ENCODE measurements around the gene FNDC3A. TPM values are rescaled to one million over a fixed set of nuclear protein-coding genes. Genes with fewer than 3 reads are reported as not detected.

Gene FNDC3A
- total and polyA plus RNA-seq, 4 donors: 14.9 to 70.2 (median 47.3) TPM

DNA sequence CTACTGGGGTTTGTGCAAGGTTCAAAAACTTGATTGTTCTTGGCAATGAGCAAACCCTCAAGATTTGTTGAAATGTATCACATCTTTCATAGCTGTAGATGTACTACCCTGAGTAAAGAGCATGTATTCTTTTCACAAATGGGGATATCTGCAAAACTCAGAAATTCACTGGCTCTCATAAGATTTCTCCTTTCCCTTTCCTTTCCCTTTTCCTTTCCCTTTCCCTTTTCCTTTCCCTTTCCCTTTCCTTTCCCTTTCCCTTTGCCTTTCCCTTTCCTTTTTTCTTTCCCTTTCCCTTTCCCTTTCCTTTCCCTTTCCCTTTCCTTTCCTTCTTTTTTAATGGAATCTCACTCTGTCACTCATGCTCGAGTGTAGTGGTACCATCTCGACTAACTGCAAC, 69.1 kb downstream of the FNDC3A start:
- H3K4me3 ChIP-seq (ENCODE audit: low read length in 2 of 2): no peak overlapping the region
- H3K4me1 ChIP-seq (ENCODE audit: control insufficient read depth in 1 of 2, insufficient read depth in 2 of 2, low read length in 2 of 2): no peaks in the 10 kb centered on the region
- no peak overlapping the region for H3K27ac ChIP-seq (ENCODE audit: low read depth in 1 of 2, low read length in 2 of 2)
- ATAC-seq (ENCODE audit: low FRiP score) (no peak), DNase-seq (no peak)
- H3K9me3 ChIP-seq (ENCODE audit: control insufficient read depth, low read length): no peaks in the 10 kb centered on the region
- WGBS, 2 donors: 94 to 96% methylated on average over 2 of the region's 2 CpGs
- H3K36me3 ChIP-seq (ENCODE audit: control insufficient read depth in 1 of 2, insufficient read depth in 2 of 2, low read length in 1 of 2): no peaks in the 10 kb centered on the region
- no peaks in the 10 kb centered on the region for H3K27me3 ChIP-seq (ENCODE audit: control insufficient read depth in 1 of 2, insufficient read depth in 2 of 2, low read length in 1 of 2)
- intact Hi-C loops (cut with DNase I): no loop called here

DNA sequence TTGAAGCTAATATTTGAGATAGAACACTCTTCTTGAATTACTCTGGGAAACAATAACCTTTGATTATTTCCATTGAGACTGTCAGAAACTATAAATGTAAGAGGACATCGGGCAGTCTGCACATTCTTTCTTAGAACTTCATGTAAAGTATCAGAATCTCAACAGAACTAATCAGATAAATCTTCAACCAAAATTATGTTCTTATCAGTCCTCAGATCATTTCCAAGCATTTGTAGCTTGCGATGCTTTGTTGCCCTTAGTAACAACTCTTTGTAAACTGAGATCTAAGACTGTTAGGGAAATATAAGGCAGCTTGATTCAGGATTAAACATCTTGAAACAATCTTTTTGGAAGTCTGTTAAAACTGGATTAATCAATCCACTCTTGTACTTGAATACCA, 70.3 kb downstream of the FNDC3A start:
- DNase-seq: no peak
- Histone ChIP-seq H3K9me3 (ENCODE audit: control insufficient read depth, low read length) (no peaks in the 10 kb centered on the region), H3K36me3 (ENCODE audit: control insufficient read depth in 1 of 2, insufficient read depth in 2 of 2, low read length in 1 of 2) (no peaks in the 10 kb centered on the region), H3K4me3 (ENCODE audit: low read length in 2 of 2) (no peak overlapping the region), H3K4me1 (ENCODE audit: control insufficient read depth in 1 of 2, insufficient read depth in 2 of 2, low read length in 2 of 2) (no peaks in the 10 kb centered on the region), H3K27ac (ENCODE audit: low read depth in 1 of 2, low read length in 2 of 2) (no peak overlapping the region), H3K27me3 (ENCODE audit: control insufficient read depth in 1 of 2, insufficient read depth in 2 of 2, low read length in 1 of 2) (no peaks in the 10 kb centered on the region)
- ATAC-seq (ENCODE audit: low FRiP score): no peak
- WGBS, 2 donors: 29 to 34% methylated on average over 2 of the region's 2 CpGs
- intact Hi-C loops (cut with DNase I): no loop called here

DNA sequence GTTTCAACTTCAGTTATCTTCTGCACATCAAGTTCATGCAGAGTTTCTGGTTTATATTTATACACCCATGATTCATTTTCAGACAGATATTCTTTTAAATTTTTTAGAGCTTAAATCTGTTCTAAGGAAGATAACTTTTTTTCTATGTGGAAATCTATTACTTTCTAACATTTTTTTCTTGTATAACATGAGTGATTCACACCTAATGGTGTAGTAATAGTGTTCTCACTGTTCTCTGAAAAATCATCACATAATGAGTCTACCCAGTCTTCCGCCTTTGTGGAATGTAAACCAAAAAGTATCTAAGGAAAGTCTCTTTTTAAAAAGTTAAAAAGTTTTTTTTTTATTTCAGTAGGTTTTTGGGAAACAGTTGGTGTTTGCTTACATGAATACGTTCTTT, 70.8 kb downstream of the FNDC3A start:
- Histone ChIP-seq H3K4me1 (ENCODE audit: control insufficient read depth in 1 of 2, insufficient read depth in 2 of 2, low read length in 2 of 2) (no peaks in the 10 kb centered on the region), H3K4me3 (ENCODE audit: low read length in 2 of 2) (no peak overlapping the region), H3K36me3 (ENCODE audit: control insufficient read depth in 1 of 2, insufficient read depth in 2 of 2, low read length in 1 of 2) (no peaks in the 10 kb centered on the region), H3K27ac (ENCODE audit: low read depth in 1 of 2, low read length in 2 of 2) (no peak overlapping the region), H3K9me3 (ENCODE audit: control insufficient read depth, low read length) (no peaks in the 10 kb centered on the region), H3K27me3 (ENCODE audit: control insufficient read depth in 1 of 2, insufficient read depth in 2 of 2, low read length in 1 of 2) (no peaks in the 10 kb centered on the region)
- ATAC-seq (ENCODE audit: low FRiP score): no peak
- no peak for DNase-seq
- intact Hi-C loops (cut with DNase I): no loop called here
- WGBS, 2 donors: 75 to 79% methylated on average over 2 of the region's 2 CpGs

DNA sequence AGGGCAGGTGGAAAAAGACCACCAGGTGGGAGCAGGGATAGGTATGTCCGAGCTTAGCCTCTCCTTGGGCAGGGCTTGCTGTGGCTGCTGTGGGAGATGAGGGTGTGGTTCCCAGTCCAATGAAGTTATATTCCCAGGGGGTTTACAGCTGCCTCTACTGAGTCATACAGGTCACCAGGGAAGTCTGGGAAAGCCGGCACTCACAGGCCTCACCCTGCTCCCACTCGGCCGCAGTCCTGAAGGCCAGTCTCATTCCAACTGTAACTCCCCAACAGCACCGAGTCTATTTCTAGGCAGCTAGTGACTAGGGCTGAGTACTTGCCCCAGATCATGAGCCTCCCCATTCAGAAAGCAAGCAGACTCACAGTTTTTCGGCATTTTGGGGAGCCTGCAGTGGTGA, 77.1 kb downstream of the FNDC3A start:
- no peak overlapping the region for H3K27ac ChIP-seq (ENCODE audit: low read depth in 1 of 2, low read length in 2 of 2)
- intact Hi-C loops (cut with DNase I): no loop called here
- DNase-seq (no peak), ATAC-seq (ENCODE audit: low FRiP score) (no peak)
- peaks cover 0 to 3% of the 10 kb centered on the region in 2 donors for H3K4me1 ChIP-seq (ENCODE audit: control insufficient read depth in 1 of 2, insufficient read depth in 2 of 2, low read length in 2 of 2)
- H3K27me3 ChIP-seq (ENCODE audit: control insufficient read depth in 1 of 2, insufficient read depth in 2 of 2, low read length in 1 of 2): no peaks in the 10 kb centered on the region
- no peaks in the 10 kb centered on the region for H3K36me3 ChIP-seq (ENCODE audit: control insufficient read depth in 1 of 2, insufficient read depth in 2 of 2, low read length in 1 of 2)
- 92% methylated on average over 6 of the region's 6 CpGs for WGBS, 2 donors
- H3K9me3 ChIP-seq (ENCODE audit: control insufficient read depth, low read length): no peaks in the 10 kb centered on the region
- no peak overlapping the region for H3K4me3 ChIP-seq (ENCODE audit: low read length in 2 of 2)

DNA sequence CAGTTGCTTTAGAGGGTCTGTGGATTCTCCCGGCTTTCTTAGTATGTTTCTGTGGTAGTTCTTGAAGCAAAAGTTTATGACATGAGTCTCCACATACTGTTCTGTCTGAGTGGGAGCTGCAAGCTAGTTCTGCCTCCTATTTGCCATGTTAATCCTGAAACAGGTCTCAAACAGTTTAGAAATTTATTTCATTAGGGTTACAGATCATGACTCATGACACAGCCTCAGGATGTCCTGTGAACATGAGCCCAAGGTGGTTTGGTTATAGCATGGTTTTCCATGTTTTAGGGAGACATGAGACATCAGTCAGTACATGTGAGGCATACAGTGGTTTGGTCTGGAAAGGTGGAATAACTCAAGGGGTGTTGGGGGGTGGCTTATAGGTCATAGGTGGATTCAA, 77.5 kb downstream of the FNDC3A start:
- intact Hi-C loops (cut with DNase I): no loop called here
- no peak overlapping the region for H3K4me3 ChIP-seq (ENCODE audit: low read length in 2 of 2)
- no peak for DNase-seq
- no peak overlapping the region for H3K27ac ChIP-seq (ENCODE audit: low read depth in 1 of 2, low read length in 2 of 2)
- H3K4me1 ChIP-seq (ENCODE audit: control insufficient read depth in 1 of 2, insufficient read depth in 2 of 2, low read length in 2 of 2): peaks cover 0 to 3% of the 10 kb centered on the region in 2 donors
- no peaks in the 10 kb centered on the region for H3K27me3 ChIP-seq (ENCODE audit: control insufficient read depth in 1 of 2, insufficient read depth in 2 of 2, low read length in 1 of 2)
- no peaks in the 10 kb centered on the region for H3K9me3 ChIP-seq (ENCODE audit: control insufficient read depth, low read length)
- no peaks in the 10 kb centered on the region for H3K36me3 ChIP-seq (ENCODE audit: control insufficient read depth in 1 of 2, insufficient read depth in 2 of 2, low read length in 1 of 2)
- no peak for ATAC-seq (ENCODE audit: low FRiP score)
- 95 to 96% methylated on average over 1 of the region's 1 CpG for WGBS, 2 donors

DNA sequence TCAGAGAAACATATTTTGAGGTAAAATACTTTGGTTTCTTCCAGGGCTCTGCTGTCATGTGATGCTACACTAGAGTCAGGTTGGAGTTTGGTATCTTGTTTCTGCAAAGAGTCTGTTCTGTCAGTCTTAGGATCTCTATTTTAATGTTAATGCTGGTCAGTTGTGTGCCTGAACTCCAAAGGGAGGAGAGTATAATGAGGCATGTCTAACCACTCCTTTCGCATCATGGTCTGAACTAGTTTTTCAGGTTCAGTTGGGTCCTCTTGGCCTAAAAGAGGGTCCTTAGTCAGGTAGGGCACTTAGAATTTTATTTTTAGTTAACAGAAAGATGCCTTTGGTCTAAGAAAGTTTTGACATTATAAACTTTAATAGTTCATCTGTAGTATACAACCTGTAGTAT, 78.2 kb downstream of the FNDC3A start:
- ATAC-seq (ENCODE audit: low FRiP score) (no peak), DNase-seq (no peak)
- Histone ChIP-seq H3K27ac (ENCODE audit: low read depth in 1 of 2, low read length in 2 of 2) (no peak overlapping the region), H3K27me3 (ENCODE audit: control insufficient read depth in 1 of 2, insufficient read depth in 2 of 2, low read length in 1 of 2) (no peaks in the 10 kb centered on the region), H3K9me3 (ENCODE audit: control insufficient read depth, low read length) (no peaks in the 10 kb centered on the region), H3K36me3 (ENCODE audit: control insufficient read depth in 1 of 2, insufficient read depth in 2 of 2, low read length in 1 of 2) (no peaks in the 10 kb centered on the region), H3K4me3 (ENCODE audit: low read length in 2 of 2) (no peak overlapping the region), H3K4me1 (ENCODE audit: control insufficient read depth in 1 of 2, insufficient read depth in 2 of 2, low read length in 2 of 2) (peaks cover 0 to 3% of the 10 kb centered on the region in 2 donors)
- intact Hi-C loops (cut with DNase I): no loop called here
- 99 to 100% methylated on average over 1 of the region's 1 CpG for WGBS, 2 donors

DNA sequence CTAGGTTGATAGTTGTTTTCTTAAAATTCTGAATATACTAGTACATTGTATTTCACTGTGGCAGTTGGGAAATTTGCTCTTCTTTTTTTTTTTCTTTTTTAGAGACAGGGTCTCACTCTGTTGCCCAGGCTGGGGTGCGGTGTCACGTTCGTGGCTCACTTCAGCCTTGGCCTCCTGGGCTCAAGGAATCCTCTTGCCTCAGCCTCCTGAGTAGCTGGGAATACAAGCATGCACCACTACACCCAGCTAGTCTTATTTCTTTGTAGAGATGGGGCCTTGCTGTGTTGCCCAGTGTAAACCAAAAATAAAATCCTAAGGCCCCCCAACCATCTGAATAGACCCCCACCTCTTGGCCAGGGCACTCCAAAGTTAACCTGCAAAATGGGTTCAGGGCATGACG, 79.3 kb downstream of the FNDC3A start:
- Histone ChIP-seq H3K9me3 (ENCODE audit: control insufficient read depth, low read length) (no peaks in the 10 kb centered on the region), H3K4me1 (ENCODE audit: control insufficient read depth in 1 of 2, insufficient read depth in 2 of 2, low read length in 2 of 2) (peaks cover 0 to 3% of the 10 kb centered on the region in 2 donors), H3K4me3 (ENCODE audit: low read length in 2 of 2) (no peak overlapping the region), H3K27ac (ENCODE audit: low read depth in 1 of 2, low read length in 2 of 2) (no peak overlapping the region), H3K27me3 (ENCODE audit: control insufficient read depth in 1 of 2, insufficient read depth in 2 of 2, low read length in 1 of 2) (no peaks in the 10 kb centered on the region), H3K36me3 (ENCODE audit: control insufficient read depth in 1 of 2, insufficient read depth in 2 of 2, low read length in 1 of 2) (no peaks in the 10 kb centered on the region)
- intact Hi-C loops (cut with DNase I): no loop called here
- 95 to 97% methylated on average over 4 of the region's 4 CpGs for WGBS, 2 donors
- ATAC-seq (ENCODE audit: low FRiP score) (no peak), DNase-seq (no peak)

DNA sequence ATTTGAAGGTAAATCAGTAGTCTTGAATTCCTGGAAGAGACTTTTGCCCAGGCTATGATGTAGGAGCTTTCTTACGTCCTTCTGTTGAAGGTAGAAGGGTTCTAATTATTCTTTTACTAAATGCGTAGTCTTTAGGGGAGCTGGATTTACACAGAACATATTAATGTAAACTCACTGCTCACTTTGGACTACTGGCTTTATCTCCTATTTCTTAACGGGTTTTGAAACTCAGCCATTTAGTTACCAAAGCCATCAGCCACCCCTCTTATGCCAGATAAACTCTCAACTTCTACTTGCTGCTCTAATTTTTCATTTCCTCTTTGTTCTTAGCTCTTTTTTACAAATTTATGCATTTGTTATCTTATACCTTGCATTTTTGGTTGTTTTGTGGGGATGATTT, 81.5 kb downstream of the FNDC3A start:
- Histone ChIP-seq H3K4me1 (ENCODE audit: control insufficient read depth in 1 of 2, insufficient read depth in 2 of 2, low read length in 2 of 2) (peaks cover 0 to 3% of the 10 kb centered on the region in 2 donors), H3K4me3 (ENCODE audit: low read length in 2 of 2) (no peak overlapping the region), H3K36me3 (ENCODE audit: control insufficient read depth in 1 of 2, insufficient read depth in 2 of 2, low read length in 1 of 2) (no peaks in the 10 kb centered on the region), H3K9me3 (ENCODE audit: control insufficient read depth, low read length) (no peaks in the 10 kb centered on the region), H3K27ac (ENCODE audit: low read depth in 1 of 2, low read length in 2 of 2) (no peak overlapping the region), H3K27me3 (ENCODE audit: control insufficient read depth in 1 of 2, insufficient read depth in 2 of 2, low read length in 1 of 2) (no peaks in the 10 kb centered on the region)
- intact Hi-C loops (cut with DNase I): no loop called here
- DNase-seq (no peak), ATAC-seq (ENCODE audit: low FRiP score) (no peak)
- 70 to 72% methylated on average over 3 of the region's 3 CpGs for whole genome bisulfite sequencing, 2 donors

DNA sequence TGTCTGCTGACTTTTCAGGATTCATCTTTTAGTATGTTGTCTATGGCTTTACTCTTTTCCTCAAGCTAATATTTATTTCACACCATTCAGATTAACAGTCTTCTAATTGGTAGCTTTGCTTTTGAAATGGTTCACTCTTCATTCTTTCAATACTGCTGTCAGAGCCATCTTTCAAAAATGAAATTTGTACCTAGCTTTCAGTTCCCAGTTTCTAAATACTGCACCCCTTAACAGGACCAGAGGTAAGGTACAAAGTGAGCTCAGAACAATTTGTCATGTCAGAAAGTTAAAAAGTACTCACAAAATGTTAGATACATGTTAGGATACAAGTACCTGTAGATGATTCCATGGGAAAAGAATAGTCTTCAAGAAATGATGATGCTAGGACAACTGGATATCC, 83.0 kb downstream of the FNDC3A start:
- intact Hi-C loops (cut with DNase I): no loop called here
- ATAC-seq (ENCODE audit: low FRiP score) (no peak), DNase-seq (no peak)
- Histone ChIP-seq H3K4me3 (ENCODE audit: low read length in 2 of 2) (no peak overlapping the region), H3K36me3 (ENCODE audit: control insufficient read depth in 1 of 2, insufficient read depth in 2 of 2, low read length in 1 of 2) (no peaks in the 10 kb centered on the region), H3K27ac (ENCODE audit: low read depth in 1 of 2, low read length in 2 of 2) (no peak overlapping the region), H3K9me3 (ENCODE audit: control insufficient read depth, low read length) (no peaks in the 10 kb centered on the region), H3K27me3 (ENCODE audit: control insufficient read depth in 1 of 2, insufficient read depth in 2 of 2, low read length in 1 of 2) (no peaks in the 10 kb centered on the region), H3K4me1 (ENCODE audit: control insufficient read depth in 1 of 2, insufficient read depth in 2 of 2, low read length in 2 of 2) (peaks cover 0 to 3% of the 10 kb centered on the region in 2 donors)
